SU-DHL-6 (cell line): Measurements from ENCODE around the gene TP73.

Source experiments
- H2AFZ ChIP-seq: fragments of 200-600 bp; sonication (generic); 2 replicates; pipeline ENCODE4 v1.6.1; 2014; ENCODE audit warnings: low read depth, mild to moderate bottlenecking, moderate library complexity, mixed read lengths, antibody characterized with exemption, low read length; ENCODE audit not compliant: severe bottlenecking
- H3F3A ChIP-seq: fragments of 200-600 bp; shearing (Covaris generic); 2 replicates; pipeline ENCODE4 v1.6.0; 2016; ENCODE audit warnings: antibody characterized with exemption, mild to moderate bottlenecking; ENCODE audit not compliant: insufficient read depth
- H3K27ac ChIP-seq: fragments of 200-600 bp; sonication (generic); 2 replicates; pipeline ENCODE4 v1.5.1; 2016; ENCODE audit warnings: low read depth, mild to moderate bottlenecking, low read length, moderate library complexity, mixed read lengths
- H3K27me3 ChIP-seq: fragments of 200-600 bp; sonication (generic), shearing (Covaris generic); 2 replicates; pipeline ENCODE4 v1.6.0; 2014; ENCODE audit warnings: mild to moderate bottlenecking, low read length
- H3K36me3 ChIP-seq: fragments of 200-600 bp; sonication (generic); 2 replicates; pipeline ENCODE4 v1.6.1; 2014; ENCODE audit warnings: mild to moderate bottlenecking, low read length, mixed read lengths
- H3K4me2 ChIP-seq: fragments of 300-600, 200-600 bp; shearing (Covaris generic), sonication (generic); 2 replicates; pipeline ENCODE4 v1.6.0; 2014; ENCODE audit warnings: low read length, low read depth, mild to moderate bottlenecking; ENCODE audit not compliant: poor library complexity, severe bottlenecking
- H3K4me3 ChIP-seq: fragments of 200-600 bp; sonication (generic); 2 replicates; pipeline ENCODE4 v1.5.1; 2014; ENCODE audit warnings: antibody characterized with exemption, low read length, mild to moderate bottlenecking, mixed read lengths; ENCODE audit not compliant: insufficient read depth, poor library complexity, severe bottlenecking
- H3K79me2 ChIP-seq: fragments of 200-600 bp; sonication (generic); 2 replicates; pipeline ENCODE4 v1.6.1; 2014; ENCODE audit warnings: mild to moderate bottlenecking, low read length, moderate library complexity; ENCODE audit not compliant: insufficient read depth
- H3K9ac ChIP-seq: fragments of 200-600 bp; sonication (generic); 2 replicates; pipeline ENCODE4 v1.7.0; 2014; ENCODE audit warnings: mild to moderate bottlenecking, low read length
- H3K9me2 ChIP-seq: fragments of 200-600 bp; sonication (generic); replicated peaks from 2 replicates; pipeline ENCODE4 v1.6.1; 2014; ENCODE audit warnings: low read length; ENCODE audit not compliant: insufficient read depth
- H3K9me3 ChIP-seq: fragments of 200-600 bp; sonication (generic); 2 replicates; pipeline ENCODE4 v1.6.1; 2014; ENCODE audit warnings: low read length, mixed read lengths; ENCODE audit not compliant: insufficient read depth
- H4K20me1 ChIP-seq: fragments of 200-600 bp; sonication (generic); 2 replicates; pipeline ENCODE4 v1.6.1; 2014; ENCODE audit warnings: low read depth, mild to moderate bottlenecking, antibody characterized with exemption, low read length, moderate library complexity, mixed read lengths
- EZH2phosphoT487 ChIP-seq: fragments of 200-600 bp; sonication (generic), shearing (Covaris generic); conservative IDR thresholded peaks from 2 replicates; pipeline ENCODE4 v1.6.1; 2018; ENCODE audit warnings: mild to moderate bottlenecking, antibody characterized with exemption, low read length, moderate library complexity, mixed read lengths
- TF ChIP-seq, protein P1 (sequence below): fragments of 200-600 bp; sonication (generic); IDR thresholded peaks from one replicate; pipeline ENCODE4 v1.5.1; 2017; ENCODE audit warnings: antibody characterized with exemption, mild to moderate bottlenecking, low read length, moderate library complexity; ENCODE audit not compliant: insufficient read depth, poor library complexity, severe bottlenecking

The TP73 gene

GRCh38 chr1:3750741-3751140 lies 98.4 kb downstream of the TP73 start:
- no peak overlapping the region for H3K27ac ChIP-seq
- no peaks in the 10 kb centered on the region for H3K36me3 ChIP-seq
- no peaks in the 10 kb centered on the region for H3K9me3 ChIP-seq
- no peak overlapping the region for H3K4me2 ChIP-seq
- no peaks in the 10 kb centered on the region for H4K20me1 ChIP-seq
- H3K9me2 ChIP-seq: no peaks in the 10 kb centered on the region
- TF ChIP-seq, protein P1, sequence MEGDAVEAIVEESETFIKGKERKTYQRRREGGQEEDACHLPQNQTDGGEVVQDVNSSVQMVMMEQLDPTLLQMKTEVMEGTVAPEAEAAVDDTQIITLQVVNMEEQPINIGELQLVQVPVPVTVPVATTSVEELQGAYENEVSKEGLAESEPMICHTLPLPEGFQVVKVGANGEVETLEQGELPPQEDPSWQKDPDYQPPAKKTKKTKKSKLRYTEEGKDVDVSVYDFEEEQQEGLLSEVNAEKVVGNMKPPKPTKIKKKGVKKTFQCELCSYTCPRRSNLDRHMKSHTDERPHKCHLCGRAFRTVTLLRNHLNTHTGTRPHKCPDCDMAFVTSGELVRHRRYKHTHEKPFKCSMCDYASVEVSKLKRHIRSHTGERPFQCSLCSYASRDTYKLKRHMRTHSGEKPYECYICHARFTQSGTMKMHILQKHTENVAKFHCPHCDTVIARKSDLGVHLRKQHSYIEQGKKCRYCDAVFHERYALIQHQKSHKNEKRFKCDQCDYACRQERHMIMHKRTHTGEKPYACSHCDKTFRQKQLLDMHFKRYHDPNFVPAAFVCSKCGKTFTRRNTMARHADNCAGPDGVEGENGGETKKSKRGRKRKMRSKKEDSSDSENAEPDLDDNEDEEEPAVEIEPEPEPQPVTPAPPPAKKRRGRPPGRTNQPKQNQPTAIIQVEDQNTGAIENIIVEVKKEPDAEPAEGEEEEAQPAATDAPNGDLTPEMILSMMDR: no peak
- no peak for TF ChIP-seq EZH2phosphoT487
- no peak overlapping the region for H3K4me3 ChIP-seq
- no peak overlapping the region for H2AFZ ChIP-seq
- H3F3A ChIP-seq: no peaks in the 10 kb centered on the region
- H3K9ac ChIP-seq: no peak overlapping the region
- no peaks in the 10 kb centered on the region for H3K79me2 ChIP-seq
- H3K27me3 ChIP-seq: no peaks in the 10 kb centered on the region

DNA sequence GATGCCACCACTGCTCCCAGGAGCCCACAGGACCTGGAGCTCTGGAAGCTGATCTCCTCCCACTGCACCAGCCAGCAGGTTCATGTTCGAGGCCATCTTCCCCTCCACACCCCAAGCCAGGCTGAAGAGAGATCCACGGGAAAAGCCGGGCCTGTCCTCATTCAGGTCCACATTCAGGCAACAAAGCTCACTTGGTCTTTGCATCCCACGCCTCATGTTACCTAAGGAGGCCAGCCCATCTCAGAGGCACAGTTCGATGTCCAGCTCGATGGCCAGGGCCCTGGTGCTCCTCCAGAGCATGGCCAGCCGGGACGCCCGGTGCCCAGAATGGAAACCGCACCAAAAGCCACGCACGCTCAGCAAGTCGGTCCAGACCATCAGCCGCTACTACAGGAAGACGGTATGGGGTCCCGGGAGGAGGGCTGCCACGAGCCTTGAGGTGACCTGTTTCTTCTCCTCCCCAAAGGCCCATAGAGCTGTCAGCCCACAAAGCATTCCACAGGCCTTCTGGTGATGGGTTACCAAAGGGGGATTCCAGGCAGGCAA lies 100.2 kb downstream of the TP73 start, which contains the start of gene CCDC27:
Gene CCDC27, plus strand, starts transcription at position 51 of the 546 bp plus-strand sequence. Its CDS starts 32 bp downstream, at position 83.
- Histone ChIP-seq H4K20me1 (no peaks in the 10 kb centered on the region), H3K4me2 (no peak within 1 kb of the TSS), H3F3A (no peaks in the 10 kb centered on the region), H3K27ac (no peak within 1 kb of the TSS), H2AFZ (no peak within 1 kb of the TSS), H3K9ac (no peak within 1 kb of the TSS), H3K9me3 (no peaks in the 10 kb centered on the region), H3K9me2 (no peaks in the 10 kb centered on the region), H3K36me3 (no peaks in the 10 kb centered on the region), H3K4me3 (no peak within 1 kb of the TSS), H3K27me3 (no peaks in the 10 kb centered on the region), H3K79me2 (no peaks in the 10 kb centered on the region)
- TF ChIP-seq EZH2phosphoT487: no peak

GRCh38 chr1:3753656-3754454 lies 101.5 kb downstream of the TP73 start:
- TF ChIP-seq, protein P1: no peak
- no peak for TF ChIP-seq EZH2phosphoT487
- Histone ChIP-seq H3K79me2 (no peaks in the 10 kb centered on the region), H3K4me2 (no peak overlapping the region), H3K9me2 (no peaks in the 10 kb centered on the region), H3K4me3 (no peak overlapping the region), H2AFZ (no peak overlapping the region), H4K20me1 (no peaks in the 10 kb centered on the region), H3K9ac (no peak overlapping the region), H3K9me3 (no peaks in the 10 kb centered on the region), H3K36me3 (no peaks in the 10 kb centered on the region), H3F3A (no peaks in the 10 kb centered on the region), H3K27ac (no peak overlapping the region), H3K27me3 (no peaks in the 10 kb centered on the region)

GRCh38 chr1:3756394-3756793 lies 104.1 kb downstream of the TP73 start:
- Histone ChIP-seq H3K9ac (no peak overlapping the region), H3F3A (no peaks in the 10 kb centered on the region), H3K4me3 (no peak overlapping the region), H4K20me1 (no peaks in the 10 kb centered on the region), H3K9me3 (no peaks in the 10 kb centered on the region), H3K27ac (no peak overlapping the region), H2AFZ (no peak overlapping the region), H3K36me3 (no peaks in the 10 kb centered on the region), H3K27me3 (no peaks in the 10 kb centered on the region), H3K9me2 (no peaks in the 10 kb centered on the region), H3K4me2 (no peak overlapping the region), H3K79me2 (no peaks in the 10 kb centered on the region)
- no peak for TF ChIP-seq EZH2phosphoT487
- TF ChIP-seq, protein P1: no peak
